ENCODE results near the gene PCDHGA10.
"Not testable (repeated sequence)": the region's sequence is repeated elsewhere in the genome, so short reads cannot be mapped to it uniquely, and the experiment has no call there.

Gene PCDHGA10

DNA sequence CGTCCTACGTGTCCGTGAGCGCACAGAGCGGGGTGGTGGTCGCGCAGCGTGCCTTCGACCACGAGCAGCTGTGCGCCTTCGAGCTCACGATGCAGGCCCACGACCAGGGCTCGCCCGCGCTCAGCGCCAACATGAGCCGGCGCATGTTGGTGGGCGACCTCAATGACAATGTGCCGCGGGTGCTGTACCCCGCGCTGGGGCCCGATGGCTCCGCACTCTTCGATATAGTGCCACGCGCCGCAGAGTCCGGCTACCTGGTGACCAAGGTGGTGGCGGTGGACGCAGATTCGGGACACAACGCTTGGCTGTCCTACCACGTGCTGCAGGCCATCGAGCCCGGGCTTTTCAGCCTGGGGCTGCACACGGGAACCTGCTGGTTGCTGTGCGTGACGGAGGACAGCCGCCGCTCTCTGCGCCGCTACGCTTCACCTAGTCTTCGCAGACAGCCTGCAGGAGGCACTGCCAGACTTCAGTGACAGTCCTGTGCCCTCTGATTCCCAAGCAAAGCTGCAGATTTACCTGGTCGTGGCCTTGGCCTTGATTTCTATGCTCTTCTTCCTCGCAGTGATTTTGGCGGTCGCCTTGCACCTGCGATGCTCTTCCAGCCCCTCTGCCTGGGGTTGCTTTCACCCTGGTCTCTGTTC lies 15.1 kb downstream of the PCDHGA10 start:
- DNase-seq: no peak

- DNase-seq: no peak
Observed at GRCh38 chr5:141430332-141431113, 17.7 kb downstream of the PCDHGA10 start, which contains the start of gene PCDHGA12. Gene PCDHGA12, plus strand, starts transcription at chr5:141430507. Its CDS starts 253 bp downstream, at chr5:141430760.

DNA sequence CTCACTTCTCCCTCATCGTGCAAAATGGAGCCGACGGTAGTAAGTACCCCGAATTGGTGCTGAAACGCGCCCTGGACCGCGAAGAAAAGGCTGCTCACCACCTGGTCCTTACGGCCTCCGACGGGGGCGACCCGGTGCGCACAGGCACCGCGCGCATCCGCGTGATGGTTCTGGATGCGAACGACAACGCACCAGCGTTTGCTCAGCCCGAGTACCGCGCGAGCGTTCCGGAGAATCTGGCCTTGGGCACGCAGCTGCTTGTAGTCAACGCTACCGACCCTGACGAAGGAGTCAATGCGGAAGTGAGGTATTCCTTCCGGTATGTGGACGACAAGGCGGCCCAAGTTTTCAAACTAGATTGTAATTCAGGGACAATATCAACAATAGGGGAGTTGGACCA lies 18.5 kb downstream of the PCDHGA10 start:
- DNase-seq: no peak

GRCh38 chr5:141432308-141432707 lies 19.5 kb downstream of the PCDHGA10 start:
- DNase-seq: not testable (repeated sequence)

- not testable (repeated sequence) for DNase-seq
Observed at GRCh38 chr5:141432726-141433125, 19.9 kb downstream of the PCDHGA10 start.

DNA sequence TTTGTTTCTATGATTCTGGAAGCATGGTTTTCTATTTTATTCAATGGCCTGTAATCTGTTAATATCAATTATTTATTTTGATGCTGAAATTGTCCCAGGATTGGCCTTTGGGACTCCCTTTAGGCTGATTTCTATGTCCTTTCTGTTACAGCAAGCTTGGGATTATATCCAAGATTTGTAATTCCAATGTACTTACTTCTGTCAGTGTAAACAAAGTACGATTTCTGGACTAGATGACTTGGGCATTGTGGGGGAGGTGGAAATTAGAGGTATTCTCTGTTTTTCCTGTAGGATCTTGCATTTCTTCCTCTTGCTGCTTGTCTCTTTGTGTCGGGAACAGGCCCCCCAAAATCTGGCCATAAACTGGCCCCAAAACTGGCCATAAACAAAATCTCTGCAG lies 21.2 kb downstream of the PCDHGA10 start:
- DNase-seq: no peak

DNA sequence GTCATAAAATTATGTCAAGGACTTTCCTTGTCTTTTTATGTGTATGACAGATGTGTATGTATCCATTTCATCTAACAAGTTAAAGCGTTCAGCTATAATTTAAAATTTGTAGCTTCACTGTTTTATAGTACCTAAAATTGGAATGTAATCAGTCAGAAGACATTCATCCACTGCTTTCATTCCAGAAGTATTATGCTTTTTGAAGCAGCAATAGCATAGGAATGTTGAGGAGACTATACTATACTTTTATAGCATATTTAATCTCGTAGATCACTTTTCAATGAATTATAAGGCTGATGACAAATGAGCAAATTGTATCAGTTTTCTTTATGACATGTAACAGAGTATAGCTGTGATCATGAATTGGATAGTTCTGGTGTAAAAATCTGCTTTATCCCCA lies 24.4 kb downstream of the PCDHGA10 start:
- no peak for DNase-seq

DNA sequence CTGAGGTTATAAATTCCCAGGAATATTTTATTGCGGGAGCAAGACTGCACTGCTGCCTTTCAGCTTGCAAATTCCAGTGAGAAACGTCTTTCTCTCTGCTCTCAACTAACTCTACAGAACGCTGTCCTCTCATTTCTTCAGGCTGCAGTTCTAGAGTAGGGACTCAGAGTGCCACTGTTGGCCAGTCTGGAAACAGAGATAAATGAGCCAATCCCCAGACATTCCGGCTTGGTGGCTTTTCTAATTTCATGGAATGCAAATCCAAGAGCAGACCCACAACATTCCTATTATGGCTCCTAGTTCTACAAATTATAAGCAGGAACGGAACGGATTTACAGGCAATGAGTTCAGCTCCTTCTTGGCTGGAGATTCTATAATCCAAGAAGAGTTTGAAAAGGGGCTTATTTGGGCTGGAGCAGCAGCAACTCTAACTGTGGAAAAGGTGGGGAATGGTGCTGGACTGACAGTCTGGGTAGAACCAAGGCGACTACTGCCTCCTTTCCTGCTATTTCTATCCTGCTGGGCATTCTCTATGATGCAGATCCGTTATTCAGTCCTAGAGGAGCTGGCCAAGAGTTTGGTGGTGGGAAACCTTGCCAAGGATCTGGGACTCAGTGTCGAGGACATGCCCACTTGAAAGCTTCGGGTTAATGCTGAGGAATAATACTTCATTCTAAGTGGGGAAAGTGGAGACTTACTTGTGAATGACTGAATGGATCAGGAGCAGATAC lies 26.8 kb downstream of the PCDHGA10 start:
- DNase-seq: no peak

DNA sequence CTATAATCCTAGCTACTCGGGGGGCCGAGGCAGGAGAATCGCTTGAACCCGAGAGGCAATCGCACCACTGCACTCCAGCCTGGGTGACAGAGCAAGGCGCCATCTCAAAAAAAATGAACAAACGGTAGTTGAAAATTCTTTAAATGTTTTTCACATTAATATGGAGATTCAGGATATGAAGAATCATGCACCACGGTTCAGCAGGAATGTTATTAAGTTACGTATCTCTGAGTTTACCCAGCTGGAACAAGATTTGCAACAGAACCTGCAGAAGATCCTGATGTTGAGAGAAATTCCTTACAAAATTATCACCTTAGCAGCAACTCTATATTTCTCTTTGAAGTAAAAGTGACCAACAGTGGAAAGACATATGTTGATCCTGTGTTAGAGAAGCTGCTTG lies 27.6 kb downstream of the PCDHGA10 start:
- no peak for DNase-seq

DNA sequence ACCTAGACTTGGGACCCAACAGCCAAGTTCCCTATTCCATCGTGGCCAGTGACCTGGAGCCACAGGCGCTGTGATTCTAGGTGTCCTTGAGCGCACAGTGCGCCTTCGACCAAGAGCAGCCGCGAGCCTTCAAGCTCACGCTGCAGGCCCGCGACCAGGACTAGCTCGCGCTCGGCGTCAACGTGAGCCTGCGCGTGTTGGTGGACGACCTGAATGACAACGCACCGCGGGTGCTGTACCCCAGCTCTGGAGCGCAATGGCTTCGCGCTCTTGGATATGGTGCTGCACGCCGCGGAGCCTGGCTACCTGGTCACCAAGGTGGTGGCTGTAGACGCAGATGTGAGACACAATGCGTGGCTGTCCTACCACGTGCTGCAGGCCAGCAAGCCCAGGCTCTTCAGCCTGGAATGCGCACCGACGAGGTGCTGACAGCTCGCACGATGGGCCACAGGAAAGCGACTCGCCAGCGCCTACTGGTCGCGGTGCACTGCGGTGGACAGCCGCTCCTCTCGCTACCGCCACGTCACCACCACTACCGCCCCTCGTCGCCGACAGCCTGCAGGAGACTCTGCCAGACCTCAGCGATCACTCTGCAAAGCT lies 28.9 kb downstream of the PCDHGA10 start:
- DNase-seq: no peak

- DNase-seq: no peak
Observed at GRCh38 chr5:141465351-141465750, 52.6 kb downstream of the PCDHGA10 start.

Data from NCI-H1105 treated with DMSO at 0.1 percent for 48 hours (cell line).